B cell (primary cell): Measurements from ENCODE around the gene STX1A. TPM values are rescaled to one million over a fixed set of nuclear protein-coding genes. Genes with fewer than 3 reads are reported as not detected.
A peak's percentile ranks its signal among the peaks of the same experiment; 100 is the strongest.

Experiments used
- ATAC-seq: fragments of 200-7000 bp; cut with Tn5 transposase; one replicate; pipeline ENCODE4 v1.10.0; 2021; ENCODE audit warnings: low read depth, mild to moderate bottlenecking, moderate number of reproducible peaks, moderate library complexity
- CTCF ChIA-PET: fragments of 350-600 bp; sonication (Branson Sonifier 250); formaldehyde crosslinking; loops from one replicate; lab custom pipeline; 2021; ENCODE audit warnings: antibody characterized with exemption, inconsistent platforms; lab: Charles Lee
- POLR2A ChIA-PET: fragments of 350-600 bp; sonication (Branson Sonifier 250); formaldehyde crosslinking; loops from one replicate; lab custom pipeline; 2021; ENCODE audit warnings: antibody characterized with exemption; lab: Charles Lee
- DNase-seq: peaks from one replicate; pipeline ENCODE4 v3.0.0; 2013
- H2AFZ ChIP-seq: 2 replicates; pipeline ENCODE4 v1.6.1; 2012; ENCODE audit warnings: mild to moderate bottlenecking, low read depth, low read length; ENCODE audit not compliant: insufficient read depth, poor library complexity, severe bottlenecking
- H3K27ac ChIP-seq, 2 donors: 1 replicate in 1 of 2; 2 replicates in 1 of 2; pipeline ENCODE4 v1.5.1; 2012 to 2013; ENCODE audit warnings: low read length in 2 of 2, mild to moderate bottlenecking in 2 of 2, moderate library complexity in 1 of 2
- H3K27me3 ChIP-seq, 4 experiments: fragments of 200-600 bp in 1 of 4; sonication (generic) in 1 of 4; replicated peaks in 1 of 4; 1 replicate in 2 of 4; 2 replicates in 2 of 4; pipeline versions ENCODE4 v1.6.1 to v1.7.0; 2013 to 2016; ENCODE audit warnings: low read length in 3 of 4, mild to moderate bottlenecking in 2 of 4, mixed read lengths in 1 of 4, moderate library complexity in 1 of 4; ENCODE audit not compliant: insufficient read depth in 4 of 4, control insufficient read depth in 3 of 4; ENCODE audit errors: control extremely low read depth in 1 of 4
- H3K36me3 ChIP-seq, 2 experiments: replicated peaks in 1 of 2; 1 replicate in 1 of 2; 2 replicates in 1 of 2; pipeline versions ENCODE4 v1.6.1 to v1.7.1; 2013; ENCODE audit warnings: low read length in 1 of 2; ENCODE audit not compliant: insufficient read depth in 2 of 2, control insufficient read depth in 1 of 2; ENCODE audit errors: control extremely low read depth in 1 of 2, extremely low read depth in 1 of 2
- H3K4me1 ChIP-seq, 2 donors: fragments of 200-600 bp in 1 of 2; sonication (generic) in 1 of 2; 1 replicate in 1 of 2; 2 replicates in 1 of 2; pipeline versions ENCODE4 v1.5.1 to v1.6.1; 2013 to 2017; ENCODE audit warnings: low read length in 2 of 2; ENCODE audit not compliant: control insufficient read depth in 2 of 2, insufficient read depth in 2 of 2
- H3K4me2 ChIP-seq: replicated peaks from 2 replicates; pipeline ENCODE3; 2012; ENCODE audit warnings: mild to moderate bottlenecking, low read depth, low read length; ENCODE audit not compliant: poor library complexity, severe bottlenecking
- H3K4me3 ChIP-seq, 5 experiments: fragments of 200-600 bp in 1 of 5; sonication (generic) in 1 of 5; 1 replicate in 3 of 5; 2 replicates in 2 of 5; pipeline versions ENCODE4 v1.5.1 to v1.7.0; 2011 to 2016; ENCODE audit warnings: low read length in 4 of 5, mild to moderate bottlenecking in 4 of 5, low read depth in 2 of 5, control low read depth in 1 of 5, moderate library complexity in 1 of 5; ENCODE audit not compliant: insufficient read depth in 1 of 5; ENCODE audit errors: control extremely low read depth in 1 of 5, extremely low read depth in 1 of 5
- H3K79me2 ChIP-seq: fragments of 200-600 bp; sonication (generic); one replicate; pipeline ENCODE4 v1.6.0; 2016; ENCODE audit warnings: low read length; ENCODE audit not compliant: control insufficient read depth, insufficient read depth
- H3K9ac ChIP-seq: fragments of 200-600 bp; sonication (generic); 2 replicates; pipeline ENCODE4 v1.6.1; 2017; ENCODE audit warnings: mild to moderate bottlenecking, low read length, moderate library complexity
- H3K9me3 ChIP-seq, 3 donors: one replicate each; pipeline versions ENCODE4 v1.6.1 to v1.7.1; 2013; ENCODE audit warnings: low read length in 2 of 3; ENCODE audit not compliant: control insufficient read depth in 2 of 3, insufficient read depth in 1 of 3; ENCODE audit errors: control extremely low read depth in 1 of 3
- H4K20me1 ChIP-seq: 2 replicates; pipeline ENCODE4 v1.6.0; 2012; ENCODE audit warnings: mild to moderate bottlenecking, low read length; ENCODE audit not compliant: insufficient read depth, control insufficient read depth, poor library complexity, severe bottlenecking
- H3K27ac Mint-ChIP-seq: one replicate; pipeline ENCODE4 v1.8.0; 2021; ENCODE audit warnings: mixed read lengths
- H3K27me3 Mint-ChIP-seq: one replicate; pipeline ENCODE4 v1.8.0; 2021; ENCODE audit warnings: mixed read lengths
- H3K4me1 Mint-ChIP-seq: one replicate; pipeline ENCODE4 v1.8.0; 2021; ENCODE audit warnings: mixed read lengths
- H3K4me3 Mint-ChIP-seq: one replicate; pipeline ENCODE4 v1.8.0; 2021; ENCODE audit warnings: mixed read lengths
- H3K9me3 Mint-ChIP-seq: one replicate; pipeline ENCODE4 v1.8.0; 2022; ENCODE audit warnings: mixed read lengths; ENCODE audit not compliant: insufficient read depth
- CTCF ChIP-seq: fragments of 200-600 bp; IDR thresholded peaks from one replicate; pipeline ENCODE4 v1.8.0; 2022; ENCODE audit warnings: antibody characterized with exemption, mild to moderate bottlenecking
- EZH2 ChIP-seq: IDR thresholded peaks from 2 replicates; pipeline ENCODE4 v1.6.1; 2012; ENCODE audit warnings: borderline replicate concordance, low read depth, mild to moderate bottlenecking, moderate library complexity, low read length; ENCODE audit not compliant: insufficient read depth, poor library complexity, severe bottlenecking
- WGBS: methylation state at CpG from one replicate; pipeline ENCODE4 v1.1.5; 2013; ENCODE audit warnings: missing lambda C conversion rate; ENCODE audit not compliant: insufficient coverage; 5-methylcytosine and 5-hydroxymethylcytosine counted together
- intact Hi-C: fragments of 100-400 bp; cut with micrococcal nuclease; formaldehyde crosslinking; loops from one replicate; pipeline ENCODE4 v1.10.0; 2022
- polyA plus RNA-seq: library from polyadenylated mRNA; depleted of rRNA; stranded (reverse); fragments of >200 nt; gene quantifications from 2 replicates; pipeline ENCODE4 v1.2.3, GENCODE V29; 2012
- total RNA-seq, 2 donors: library from RNA; stranded (reverse); fragments of 120-200 nt in 1 of 2; gene quantifications; 1 replicate in 1 of 2; 2 replicates in 1 of 2; pipeline versions ENCODE4 v1.2.3 to v1.2.4, GENCODE V29; 2013 to 2022

Gene STX1A
- total and polyA plus RNA-seq, 2 donors (not counting 1 experiment from before 2014, with no cell fraction given), result 3.1 to 9.6 TPM

GRCh38 chr7:73683056-73683787 is 36.2 kb downstream of the STX1A start, which contains the start of the genes BUD23 and DNAJC30:
Gene BUD23 (plus strand): TSS chr7:73683597. CDS start chr7:73683626, 29 bp downstream.
Gene DNAJC30 (minus strand): TSS chr7:73683453. CDS start chr7:73683423, 30 bp downstream.
- H4K20me1 ChIP-seq, result peaks cover 45% of the 10 kb centered on the region
- no peaks in the 10 kb centered on the region for H3K27me3 Mint-ChIP-seq
- intact Hi-C loops, result loop anchor here (1.0 to 10.0 kb wide), 7 partner anchors 16 to 1842 kb away; partner anchors contain the start of genes ABHD11, BAZ1B, RFC2 and STX1A
- H3K27ac Mint-ChIP-seq, result peak within 1 kb of the TSS; percentile 96
- H3K4me1 ChIP-seq, result peaks cover 19 to 25% of the 10 kb centered on the region in 2 donors
- ATAC-seq, result peak; percentile 97
- peak; percentile 96 for DNase-seq
- peak within 1 kb of the TSS; percentile 97 for H2AFZ ChIP-seq
- WGBS, result under 1% methylated on average over 67 of the region's 68 CpGs
- no peaks in the 10 kb centered on the region for H3K27me3 ChIP-seq
- ChIA-PET CTCF (no interaction called here), POLR2A (interaction anchor here (0.5 kb wide), 1 partner anchor 34 kb away, joined by 5 read pairs; no protein-coding TSS in a partner anchor)
- H3K4me3 ChIP-seq, result peak within 1 kb of the TSS; percentile 79 to 99 (median 95)
- peaks cover 0 to 20% of the 10 kb centered on the region in 2 experiments for H3K36me3 ChIP-seq
- peaks cover 68% of the 10 kb centered on the region for H3K79me2 ChIP-seq
- H3K9me3 ChIP-seq, result no peaks in the 10 kb centered on the region
- peak within 1 kb of the TSS; percentile 81 to 90 for H3K27ac ChIP-seq
- peaks cover 32% of the 10 kb centered on the region for H3K4me1 Mint-ChIP-seq
- H3K9me3 Mint-ChIP-seq, result no peaks in the 10 kb centered on the region
- no peak for TF ChIP-seq CTCF
- peak within 1 kb of the TSS; percentile 97 for H3K4me3 Mint-ChIP-seq
- H3K4me2 ChIP-seq, result peak within 1 kb of the TSS; percentile 79
- H3K9ac ChIP-seq, result peak within 1 kb of the TSS; percentile 96

GRCh38 chr7:73682745-73683055 is 36.8 kb downstream of the STX1A start:
- Histone ChIP-seq H3K27me3 (no peaks in the 10 kb centered on the region), H3K4me2 (peak overlapping the region; percentile 79), H3K9me3 (no peaks in the 10 kb centered on the region), H3K9ac (peak overlapping the region; percentile 96), H3K79me2 (peaks cover 69% of the 10 kb centered on the region), H4K20me1 (peaks cover 44% of the 10 kb centered on the region), H3K4me1 (peaks cover 19 to 25% of the 10 kb centered on the region in 2 donors), H3K36me3 (peaks cover 0 to 20% of the 10 kb centered on the region in 2 experiments), H2AFZ (peak overlapping the region; percentile 97), H3K4me3 (peak overlapping the region in 4 of 5 experiments; percentile 87 to 99 (median 96)), H3K27ac (peak overlapping the region; percentile 81 to 90)
- DNase-seq (no peak), ATAC-seq (no peak)
- H3K9me3 Mint-ChIP-seq, result no peaks in the 10 kb centered on the region
- H3K4me1 Mint-ChIP-seq, result peaks cover 32% of the 10 kb centered on the region
- no peak for TF ChIP-seq EZH2
- TF ChIP-seq CTCF, result no peak
- 2% methylated on average over 32 of the region's 33 CpGs for WGBS
- ChIA-PET POLR2A (no interaction called here), CTCF (no interaction called here)
- H3K4me3 Mint-ChIP-seq, result peak overlapping the region; percentile 97
- intact Hi-C loops, result loop anchor here (1.0 to 10.0 kb wide), 7 partner anchors 15 to 1842 kb away; partner anchors contain the start of genes ABHD11, BAZ1B, RFC2 and STX1A
- H3K27ac Mint-ChIP-seq, result peak overlapping the region; percentile 96
- H3K27me3 Mint-ChIP-seq, result no peaks in the 10 kb centered on the region
